Fibroblast of lung (primary cell): Measurements from ENCODE around the gene NAP1L4. TPM values are rescaled to one million over a fixed set of nuclear protein-coding genes. Genes with fewer than 3 reads are reported as not detected.

Experiments
- DNase-seq, 2 donors: peaks; one replicate each; pipeline versions ENCODE4 v3.0.0 to v3.0.0-alpha.2; 2010; ENCODE audit warnings: low read depth in 2 of 2
- H2AFZ ChIP-seq: 2 replicates; pipeline ENCODE4 v1.5.1; 2012; ENCODE audit warnings: low read length, control low read depth, inconsistent platforms
- H3K27ac ChIP-seq: 2 replicates; pipeline ENCODE4 v1.5.1; 2011; ENCODE audit warnings: low read length, control low read depth; ENCODE audit not compliant: insufficient read depth
- H3K27me3 ChIP-seq: 2 replicates; pipeline ENCODE4 v1.5.1; 2011; ENCODE audit warnings: mild to moderate bottlenecking, low read length; ENCODE audit not compliant: control insufficient read depth, insufficient read depth
- H3K36me3 ChIP-seq: 2 replicates; pipeline ENCODE4 v1.5.1; 2011; ENCODE audit warnings: low read length; ENCODE audit not compliant: control insufficient read depth, insufficient read depth
- H3K4me1 ChIP-seq: 2 replicates; pipeline ENCODE4 v1.5.1; 2011; ENCODE audit warnings: low read length; ENCODE audit not compliant: control insufficient read depth, insufficient read depth; ENCODE audit errors: extremely low read depth
- H3K4me2 ChIP-seq: 2 replicates; pipeline ENCODE4 v1.5.1; 2011; ENCODE audit warnings: low read length, control low read depth; ENCODE audit not compliant: insufficient read depth; ENCODE audit errors: extremely low read depth
- H3K4me3 ChIP-seq, 4 experiments: fragments of 200-600 bp in 1 of 4; sonication (generic) in 1 of 4; replicated peaks in 1 of 4; 2 replicates each; pipeline ENCODE4 v1.5.1; 2011 to 2016; ENCODE audit warnings: low read length in 4 of 4, low read depth in 3 of 4, mild to moderate bottlenecking in 3 of 4, control low read depth in 2 of 4, inconsistent platforms in 1 of 4, mixed read lengths in 1 of 4; ENCODE audit not compliant: insufficient read depth in 1 of 4; ENCODE audit errors: control extremely low read depth in 1 of 4
- H3K79me2 ChIP-seq: 2 replicates; pipeline ENCODE4 v1.5.1; 2012; ENCODE audit warnings: mild to moderate bottlenecking, low read length, inconsistent platforms; ENCODE audit not compliant: control insufficient read depth, insufficient read depth
- H3K9ac ChIP-seq: 2 replicates; pipeline ENCODE4 v1.5.1; 2011; ENCODE audit warnings: mild to moderate bottlenecking, low read length, control low read depth; ENCODE audit not compliant: insufficient read depth
- H3K9me3 ChIP-seq: 2 replicates; pipeline ENCODE4 v1.5.1; 2012; ENCODE audit warnings: low read depth, low read length; ENCODE audit not compliant: control insufficient read depth, insufficient read depth
- H4K20me1 ChIP-seq: 2 replicates; pipeline ENCODE4 v1.5.1; 2011; ENCODE audit warnings: low read length; ENCODE audit not compliant: control insufficient read depth, insufficient read depth; ENCODE audit errors: extremely low read depth
- CTCF ChIP-seq, 2 donors: IDR thresholded peaks in 1 of 2; conservative IDR thresholded peaks in 1 of 2; 1 replicate in 1 of 2; 2 replicates in 1 of 2; pipeline ENCODE4 v1.5.1; 2011 to 2012; ENCODE audit warnings: low read length in 2 of 2, control low read depth in 1 of 2, inconsistent platforms in 1 of 2, low read depth in 1 of 2, mild to moderate bottlenecking in 1 of 2
- EZH2 ChIP-seq: IDR thresholded peaks from 2 replicates; pipeline ENCODE4 v1.5.1; 2012; ENCODE audit warnings: low read length, control low read depth, mild to moderate bottlenecking; ENCODE audit errors: missing control alignments
- polyA plus RNA-seq, 2 donors: library from polyadenylated mRNA; depleted of rRNA in 1 of 2; stranded (reverse) in 1 of 2; unstranded in 1 of 2; fragments of >200 nt; gene quantifications; 2 replicates each; pipeline ENCODE4 v1.2.1, GENCODE V29; 2011 to 2012; ENCODE audit warnings: missing spikeins in 1 of 2
- total RNA-seq: library from RNA; depleted of rRNA; stranded (reverse); fragments of >200 nt; gene quantifications from 2 replicates; pipeline ENCODE4 v1.2.1, GENCODE V29; 2014

NAP1L4 gene
- total and polyA plus RNA-seq, 2 donors (not counting 1 experiment from before 2014, with no cell fraction given), result 79.5 to 113 TPM

- Histone ChIP-seq H3K9ac (no peak overlapping the region), H2AFZ (no peak overlapping the region), H3K27me3 (no peaks in the 10 kb centered on the region), H3K9me3 (no peaks in the 10 kb centered on the region), H3K27ac (no peak overlapping the region), H3K4me2 (no peak overlapping the region), H3K79me2 (no peaks in the 10 kb centered on the region), H3K4me1 (peaks cover 5% of the 10 kb centered on the region), H3K4me3 (no peak overlapping the region), H3K36me3 (peaks cover 35% of the 10 kb centered on the region), H4K20me1 (no peaks in the 10 kb centered on the region)
- DNase-seq, result peak; percentile 59 to 81
- TF ChIP-seq CTCF (conservative IDR thresholded peaks at IDR 0.05 in 1 of 2, IDR thresholded peaks at IDR 0.05 in 1 of 2; ENCODE audit: low read depth in 1 of 2, low read length in 2 of 2) (no peak), EZH2 (no peak)
Measured at GRCh38 chr11:3000032-3000961, 8.2 kb upstream of the NAP1L4 start.

- Histone ChIP-seq H3K27me3 (no peaks in the 10 kb centered on the region), H4K20me1 (no peaks in the 10 kb centered on the region), H3K9ac (no peak overlapping the region), H3K4me2 (no peak overlapping the region), H3K4me1 (peaks cover 5% of the 10 kb centered on the region), H3K4me3 (no peak overlapping the region), H3K79me2 (no peaks in the 10 kb centered on the region), H3K27ac (no peak overlapping the region), H3K9me3 (no peaks in the 10 kb centered on the region), H2AFZ (no peak overlapping the region), H3K36me3 (peaks cover 35% of the 10 kb centered on the region)
- TF ChIP-seq CTCF (conservative IDR thresholded peaks at IDR 0.05 in 1 of 2, IDR thresholded peaks at IDR 0.05 in 1 of 2; ENCODE audit: low read depth in 1 of 2, low read length in 2 of 2) (no peak), EZH2 (no peak)
- no peak for DNase-seq
Measured at GRCh38 chr11:2999464-2999998, 7.4 kb upstream of the NAP1L4 start.

GRCh38 chr11:2998073-2998850 is 6.1 kb upstream of the NAP1L4 start:
- H4K20me1 ChIP-seq, result no peaks in the 10 kb centered on the region

More at GRCh38 chr11:2998073-2998850, 6.1 kb upstream of the NAP1L4 start:
- no peak overlapping the region for H2AFZ ChIP-seq
- H3K36me3 ChIP-seq, result peaks cover 26% of the 10 kb centered on the region
- H3K4me2 ChIP-seq, result no peak overlapping the region
- no peak overlapping the region for H3K27ac ChIP-seq
- TF ChIP-seq CTCF (conservative IDR thresholded peaks at IDR 0.05 in 1 of 2, IDR thresholded peaks at IDR 0.05 in 1 of 2; ENCODE audit: low read depth in 1 of 2, low read length in 2 of 2) (no peak), EZH2 (no peak)
- peaks cover 5% of the 10 kb centered on the region for H3K4me1 ChIP-seq
- H3K79me2 ChIP-seq, result no peaks in the 10 kb centered on the region
- no peaks in the 10 kb centered on the region for H3K9me3 ChIP-seq
- no peak overlapping the region for H3K9ac ChIP-seq
- no peak overlapping the region for H3K4me3 ChIP-seq
- DNase-seq, result no peak
- H3K27me3 ChIP-seq, result no peaks in the 10 kb centered on the region
